NCI-H1930 (cell line): Measurements from ENCODE around the gene LRRC37B.
"Not testable (repeated sequence)": the region's sequence is repeated elsewhere in the genome, so short reads cannot be mapped to it uniquely, and the experiment has no call there.

Experiments used
- DNase-seq, 2 experiments: peaks; one replicate each; lab custom pipeline; 2025; lab: John Stamatoyannopoulos, UW

LRRC37B gene

GRCh38 chr17:32092062-32092461 lies 84.9 kb downstream of the LRRC37B start:
- DNase-seq: not testable (repeated sequence)

GRCh38 chr17:32099686-32100085 lies 92.5 kb downstream of the LRRC37B start:
- DNase-seq: no peak

- not testable (repeated sequence) for DNase-seq
These were observed 93.1 kb downstream of the LRRC37B start for GRCh38 chr17:32100323-32100722.

GRCh38 chr17:32100971-32101631 lies 93.9 kb downstream of the LRRC37B start:
- DNase-seq: no peak

GRCh38 chr17:32102172-32102571 lies 95.0 kb downstream of the LRRC37B start:
- DNase-seq: no peak

- no peak for DNase-seq
These were observed 95.5 kb downstream of the LRRC37B start for GRCh38 chr17:32102646-32103186.
